NCI-H2029 (cell line): ENCODE results near the gene IGF2R.
"Not testable (repeated sequence)": the region's sequence is repeated elsewhere in the genome, so short reads cannot be mapped to it uniquely, and the experiment has no call there.

Experiments used
- DNase-seq: peaks from one replicate; lab custom pipeline; 2025; lab: John Stamatoyannopoulos, UW

The IGF2R gene

GRCh38 chr6:160076009-160076408 is 107.1 kb downstream of the IGF2R start:
- DNase-seq: no peak

- DNase-seq: no peak
These were observed 108.1 kb downstream of the IGF2R start for GRCh38 chr6:160077024-160077423.

- DNase-seq: no peak
These were observed 108.6 kb downstream of the IGF2R start for GRCh38 chr6:160077526-160077925.

- no peak for DNase-seq
These were observed 110.2 kb downstream of the IGF2R start for GRCh38 chr6:160078883-160079685.

- DNase-seq: no peak
These were observed 110.8 kb downstream of the IGF2R start for GRCh38 chr6:160079686-160080043.

- DNase-seq: no peak
These were observed 111.2 kb downstream of the IGF2R start for GRCh38 chr6:160080097-160080496.

GRCh38 chr6:160081398-160081797 is 112.5 kb downstream of the IGF2R start:
- no peak for DNase-seq

- no peak for DNase-seq
These were observed 113.7 kb downstream of the IGF2R start for GRCh38 chr6:160082627-160083026.

GRCh38 chr6:160084198-160084776 is 115.4 kb downstream of the IGF2R start:
- DNase-seq: no peak

- no peak for DNase-seq
These were observed 116.3 kb downstream of the IGF2R start for GRCh38 chr6:160085226-160085625.

GRCh38 chr6:160085713-160086505 is 117.0 kb downstream of the IGF2R start:
- DNase-seq: no peak

- no peak for DNase-seq
These were observed 117.9 kb downstream of the IGF2R start for GRCh38 chr6:160086754-160087153.

GRCh38 chr6:160088069-160088783 is 119.3 kb downstream of the IGF2R start:
- no peak for DNase-seq

- no peak for DNase-seq
These were observed 120.1 kb downstream of the IGF2R start for GRCh38 chr6:160088784-160089533.

GRCh38 chr6:160089534-160089897 is 120.6 kb downstream of the IGF2R start:
- DNase-seq: no peak

- not testable (repeated sequence) for DNase-seq
These were observed 121.8 kb downstream of the IGF2R start for GRCh38 chr6:160090442-160091239.

GRCh38 chr6:160092176-160092575 is 123.3 kb downstream of the IGF2R start:
- DNase-seq: not testable (repeated sequence)

- no peak for DNase-seq
These were observed 123.7 kb downstream of the IGF2R start for GRCh38 chr6:160092602-160093001.

- DNase-seq: no peak
These were observed 124.2 kb downstream of the IGF2R start for GRCh38 chr6:160093061-160093460.

GRCh38 chr6:160093946-160094345 is 125.1 kb downstream of the IGF2R start:
- DNase-seq: no peak
